ENCODE results near the gene ATF3. TPM values are rescaled to one million over a fixed set of nuclear protein-coding genes. Genes with fewer than 3 reads are reported as not detected.

ATF3 gene
- polyA plus RNA-seq, 1 donor from 2014 or later = 7.2 TPM

GRCh38 chr1:212591922-212592321, 16.6 kb upstream of the ATF3 start:
- Histone ChIP-seq H3K79me2 (replicated peaks; ENCODE audit: insufficient read depth, low read length) (no peaks in the 10 kb centered on the region), H4K20me1 (ENCODE audit: insufficient read depth) (no peaks in the 10 kb centered on the region), H3K9me2 (ENCODE audit: insufficient read depth, low read length) (no peaks in the 10 kb centered on the region), H2AFZ (ENCODE audit: low read depth, low read length) (no peak overlapping the region), H3K36me3 (ENCODE audit: insufficient read depth, low read length) (no peaks in the 10 kb centered on the region), H3K9ac (ENCODE audit: low read length) (no peak overlapping the region), H3F3A (ENCODE audit: insufficient read depth, low read length, poor library complexity, severe bottlenecking) (no peaks in the 10 kb centered on the region), H3K4me3 (ENCODE audit: low read length) (no peak overlapping the region), H3K27me3 (ENCODE audit: insufficient read depth, low read depth, low read length) (no peaks in the 10 kb centered on the region), H3K4me2 (ENCODE audit: low read length) (no peak overlapping the region), H3K27ac (ENCODE audit: low read length) (no peak overlapping the region), H3K9me3 (ENCODE audit: low read length) (no peaks in the 10 kb centered on the region)
- no peak for TF ChIP-seq POLR2AphosphoS5 (IDR thresholded peaks at IDR 0.05)
- no peak for TF ChIP-seq EP300 (conservative IDR thresholded peaks at IDR 0.05; ENCODE audit: poor library complexity, severe bottlenecking)
- TF ChIP-seq EZH2 (IDR thresholded peaks at IDR 0.05; ENCODE audit: borderline replicate concordance, insufficient read depth, low read length, poor library complexity, severe bottlenecking) = no peak
- TF ChIP-seq SMC3 (conservative IDR thresholded peaks at IDR 0.05; ENCODE audit: poor library complexity) = no peak
- TF ChIP-seq RAD21 (conservative IDR thresholded peaks at IDR 0.05) = no peak
- TF ChIP-seq TAF1 (IDR thresholded peaks at IDR 0.05; ENCODE audit: low read depth) = no peak
- no peak for TF ChIP-seq MXI1 (conservative IDR thresholded peaks at IDR 0.05; ENCODE audit: poor library complexity, severe bottlenecking)
- TF ChIP-seq CTCF (IDR thresholded peaks at IDR 0.05; ENCODE audit: poor library complexity, severe bottlenecking) = no peak
- TF ChIP-seq REST (IDR thresholded peaks at IDR 0.05; ENCODE audit: borderline replicate concordance) = no peak

- Histone ChIP-seq H3K36me3 (ENCODE audit: insufficient read depth, low read length) (no peaks in the 10 kb centered on the region), H4K20me1 (ENCODE audit: insufficient read depth) (no peaks in the 10 kb centered on the region), H3K9me2 (ENCODE audit: insufficient read depth, low read length) (no peaks in the 10 kb centered on the region), H3K9me3 (ENCODE audit: low read length) (no peaks in the 10 kb centered on the region), H3F3A (ENCODE audit: insufficient read depth, low read length, poor library complexity, severe bottlenecking) (no peaks in the 10 kb centered on the region), H3K4me2 (ENCODE audit: low read length) (no peak overlapping the region), H3K27ac (ENCODE audit: low read length) (no peak overlapping the region), H3K79me2 (replicated peaks; ENCODE audit: insufficient read depth, low read length) (no peaks in the 10 kb centered on the region), H3K27me3 (ENCODE audit: insufficient read depth, low read depth, low read length) (no peaks in the 10 kb centered on the region), H3K9ac (ENCODE audit: low read length) (no peak overlapping the region), H2AFZ (ENCODE audit: low read depth, low read length) (no peak overlapping the region), H3K4me3 (ENCODE audit: low read length) (no peak overlapping the region)
- TF ChIP-seq RAD21 (conservative IDR thresholded peaks at IDR 0.05) (no peak), EZH2 (IDR thresholded peaks at IDR 0.05; ENCODE audit: borderline replicate concordance, insufficient read depth, low read length, poor library complexity, severe bottlenecking) (no peak), MXI1 (conservative IDR thresholded peaks at IDR 0.05; ENCODE audit: poor library complexity, severe bottlenecking) (no peak), TAF1 (IDR thresholded peaks at IDR 0.05; ENCODE audit: low read depth) (no peak), EP300 (conservative IDR thresholded peaks at IDR 0.05; ENCODE audit: poor library complexity, severe bottlenecking) (no peak), POLR2AphosphoS5 (IDR thresholded peaks at IDR 0.05) (no peak), CTCF (IDR thresholded peaks at IDR 0.05; ENCODE audit: poor library complexity, severe bottlenecking) (no peak), SMC3 (conservative IDR thresholded peaks at IDR 0.05; ENCODE audit: poor library complexity) (no peak), REST (IDR thresholded peaks at IDR 0.05; ENCODE audit: borderline replicate concordance) (no peak)
Observed at GRCh38 chr1:212593821-212594251, 14.7 kb upstream of the ATF3 start.
